Measurements from ENCODE around the gene PSKH1.
A peak's percentile ranks its signal among the peaks of the same experiment; 100 is the strongest.

The PSKH1 gene

DNA sequence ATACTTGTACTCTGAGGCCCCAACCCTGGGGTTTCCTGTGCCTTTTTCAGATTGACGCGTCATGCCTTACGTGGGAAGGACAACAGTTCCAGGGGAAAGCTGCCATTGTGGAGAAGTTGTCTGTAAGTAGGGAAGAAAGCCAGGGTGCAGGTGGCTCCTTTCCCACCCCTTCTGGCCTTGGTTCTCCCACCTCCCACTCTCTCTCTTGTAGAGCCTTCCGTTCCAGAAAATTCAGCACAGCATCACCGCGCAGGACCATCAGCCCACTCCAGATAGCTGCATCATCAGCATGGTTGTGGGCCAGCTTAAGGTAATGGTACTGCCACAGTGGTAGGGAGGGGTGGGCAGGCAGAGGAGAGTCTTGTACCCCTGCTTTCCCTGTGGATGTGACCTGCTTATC, 24.8 kb upstream of the PSKH1 start:
- no peak for DNase-seq

DNA sequence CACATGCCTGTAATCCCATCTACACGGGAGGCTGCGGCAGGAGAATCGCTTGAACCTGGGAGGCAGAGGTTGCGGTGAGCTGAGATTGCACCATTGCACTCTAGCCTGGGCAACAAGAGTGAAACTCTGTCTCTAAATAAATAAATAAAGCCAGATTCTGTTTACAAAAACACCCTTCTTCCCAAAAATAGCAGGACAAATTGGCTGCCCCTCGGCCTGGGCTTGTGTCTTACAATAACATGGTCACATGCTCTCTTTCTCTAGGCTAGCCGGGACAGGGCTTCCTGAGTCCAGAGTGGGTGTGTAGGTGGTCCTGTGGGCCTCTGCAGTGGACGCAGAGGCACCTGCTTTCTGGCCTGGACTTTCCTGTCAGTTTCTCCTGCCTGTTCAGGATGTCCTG, 23.4 kb upstream of the PSKH1 start:
- DNase-seq: no peak

DNA sequence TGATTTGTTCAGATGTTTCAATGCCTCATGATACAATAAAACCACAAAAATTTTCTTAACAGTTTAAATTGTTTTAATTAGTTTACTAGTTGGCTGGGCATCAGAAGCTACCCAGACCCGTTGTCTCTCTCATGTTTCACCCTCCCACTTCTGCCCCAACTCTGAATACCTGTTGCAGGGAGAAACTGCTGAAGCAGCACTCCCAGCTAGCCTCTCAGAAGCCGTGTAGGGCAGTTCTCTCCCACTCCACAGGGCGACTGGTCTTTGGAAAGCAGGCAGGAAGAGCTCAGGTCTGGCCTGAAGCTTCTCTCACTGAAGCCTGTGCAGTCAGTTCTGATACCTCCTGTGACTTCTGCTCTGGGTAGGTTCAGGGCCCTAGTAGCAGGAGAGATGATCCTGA, 21.8 kb upstream of the PSKH1 start:
- no peak for DNase-seq

DNA sequence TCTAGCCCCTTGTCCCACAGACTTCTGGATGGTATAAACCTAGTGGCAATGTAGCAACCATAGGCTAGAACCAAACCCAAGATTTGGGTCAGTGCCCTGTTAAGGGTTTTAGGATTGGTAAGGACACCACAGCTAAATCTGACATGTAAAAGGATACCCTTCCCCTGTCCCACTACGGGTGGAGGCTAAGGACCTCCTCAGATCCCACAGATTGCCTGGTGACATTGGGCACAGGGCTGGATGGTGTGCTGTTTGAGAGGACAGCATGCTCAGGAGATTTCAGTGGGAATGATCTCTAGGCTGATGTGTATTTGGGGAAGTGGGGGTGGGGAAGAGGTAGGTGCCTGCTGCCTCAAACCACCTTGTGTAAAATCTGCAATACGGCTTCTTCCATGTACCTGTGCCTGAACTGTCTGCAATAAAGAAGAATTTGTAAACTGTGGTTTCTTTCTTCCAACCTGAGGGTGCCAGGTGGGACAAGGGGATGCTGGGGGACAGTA, 20.9 kb upstream of the PSKH1 start:
- no peak for DNase-seq

DNA sequence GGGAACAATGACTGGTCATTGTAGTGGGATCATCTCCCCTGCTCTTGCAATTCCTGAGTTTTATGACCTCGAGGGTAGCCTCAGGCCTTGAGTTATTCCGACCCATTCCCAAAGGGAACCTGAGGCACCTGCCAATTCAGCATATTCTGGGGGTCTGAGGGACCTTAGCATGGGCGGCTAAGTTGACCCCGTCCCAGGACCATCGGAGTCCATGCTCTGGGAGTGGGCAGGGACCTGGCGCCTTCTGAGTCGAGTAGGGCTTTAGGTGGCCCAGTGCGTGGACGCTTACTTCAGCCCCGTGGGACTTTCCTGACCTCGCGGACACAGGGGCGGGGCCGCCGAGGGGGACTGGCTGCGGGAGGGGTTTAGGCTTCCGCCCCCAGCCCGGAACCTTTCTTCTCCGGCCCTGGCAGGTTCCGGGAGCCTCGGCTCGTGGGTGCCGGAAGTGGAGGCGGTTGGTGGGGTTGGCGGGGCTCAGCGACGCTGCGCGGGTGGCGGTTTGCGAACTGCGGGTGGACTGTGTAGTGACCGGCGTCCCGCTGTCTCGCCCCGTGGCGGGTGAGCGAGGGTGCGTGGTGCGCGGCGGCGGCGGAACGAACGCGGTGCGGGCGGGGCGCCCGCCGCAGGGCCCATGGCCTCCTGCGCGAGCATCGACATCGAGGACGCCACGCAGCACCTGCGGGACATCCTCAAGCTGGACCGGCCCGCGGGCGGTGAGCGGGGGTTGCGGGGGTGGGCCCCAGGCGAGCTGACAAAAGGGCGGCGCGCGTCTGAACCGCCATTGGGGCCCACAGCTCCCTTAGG, 20.2 kb upstream of the PSKH1 start, which contains the start of gene EDC4:
EDC4 (plus strand) TSS at position 422 of the 804 bp plus-strand sequence; CDS start at position 632, 210 bp downstream.
- peak; percentile 55 for DNase-seq

DNA sequence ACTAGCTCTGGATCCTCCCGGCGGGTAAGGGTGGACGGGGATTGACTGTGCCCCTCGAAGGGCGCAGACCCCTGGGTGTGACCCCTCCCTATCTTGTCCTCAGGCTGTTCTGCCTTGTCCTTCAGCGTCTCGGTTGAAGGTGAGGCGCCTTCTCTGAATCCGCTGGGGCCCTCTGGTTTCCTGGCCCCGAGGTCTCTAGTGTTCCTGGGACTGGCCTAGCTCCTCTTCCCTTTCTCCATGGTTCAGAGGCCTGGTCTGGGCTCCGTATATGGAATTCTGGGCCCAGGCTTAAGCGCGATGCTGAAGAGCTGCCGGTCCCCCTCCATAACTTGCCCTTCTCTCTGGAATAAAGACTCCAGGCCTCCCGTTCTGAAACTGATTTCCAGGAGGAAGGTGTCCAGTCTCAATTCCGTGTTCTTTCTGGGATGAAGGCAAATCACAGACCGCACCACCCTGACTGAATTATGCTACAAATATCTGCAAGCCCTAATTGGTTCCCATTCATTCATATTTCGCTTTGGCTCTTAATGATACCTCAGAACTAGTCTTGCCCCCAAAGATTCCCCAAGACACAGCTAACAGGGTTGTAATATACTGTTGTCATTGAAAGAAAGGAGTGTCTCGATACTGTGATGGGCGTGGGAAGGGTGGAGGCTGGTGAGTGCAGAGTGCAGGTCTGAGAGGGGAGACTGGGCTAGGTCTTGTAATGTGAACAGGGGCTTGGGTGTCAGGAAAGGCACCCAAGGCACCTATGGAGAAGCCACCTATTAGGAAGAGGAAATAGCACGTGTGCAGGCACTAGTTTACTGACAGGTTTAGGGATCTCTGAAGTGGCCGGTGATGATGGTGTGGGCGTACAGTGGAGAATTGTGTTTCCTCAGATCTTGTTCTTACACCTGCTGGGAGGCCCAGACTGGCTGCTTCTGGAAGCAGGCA, 19.4 kb upstream of the PSKH1 start:
- DNase-seq: no peak

DNA sequence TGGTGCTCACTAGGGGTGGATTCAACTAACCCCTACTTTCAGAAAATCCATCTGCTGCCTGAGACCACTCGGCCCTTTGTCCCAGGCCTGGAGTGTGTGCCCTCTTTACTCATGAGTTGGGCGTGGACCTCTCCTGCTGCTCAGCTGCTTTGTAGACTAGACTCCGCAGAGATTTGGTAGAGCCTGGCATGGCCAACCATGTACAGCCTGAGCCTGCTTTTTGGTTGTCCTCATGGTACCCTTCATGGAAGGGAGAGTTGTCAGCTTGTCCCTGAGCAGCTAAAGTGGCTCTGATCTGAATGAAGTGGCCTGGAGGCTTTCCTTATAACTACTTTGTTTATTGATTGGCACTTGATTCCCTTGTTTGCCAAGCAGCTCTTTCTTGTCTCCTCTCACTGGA, 18.7 kb upstream of the PSKH1 start:
- DNase-seq: no peak

DNA sequence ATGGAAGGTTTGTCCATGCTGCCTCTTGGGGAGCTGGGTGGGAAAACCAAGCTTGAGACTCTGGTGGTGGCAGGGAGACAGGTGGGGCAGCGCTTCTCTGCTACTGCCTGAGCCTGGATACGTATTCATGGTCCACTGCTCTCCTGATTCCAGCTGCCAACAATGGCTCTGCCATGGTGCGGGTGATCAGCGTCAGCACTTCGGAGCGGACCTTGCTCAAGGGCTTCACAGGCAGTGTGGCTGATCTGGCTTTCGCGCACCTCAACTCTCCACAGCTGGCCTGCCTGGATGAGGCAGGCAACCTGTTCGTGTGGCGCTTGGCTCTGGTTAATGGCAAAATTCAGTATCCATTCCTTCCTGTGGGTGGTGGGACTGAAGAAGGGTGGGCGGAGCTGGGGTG, 16.0 kb upstream of the PSKH1 start:
- DNase-seq: no peak

DNA sequence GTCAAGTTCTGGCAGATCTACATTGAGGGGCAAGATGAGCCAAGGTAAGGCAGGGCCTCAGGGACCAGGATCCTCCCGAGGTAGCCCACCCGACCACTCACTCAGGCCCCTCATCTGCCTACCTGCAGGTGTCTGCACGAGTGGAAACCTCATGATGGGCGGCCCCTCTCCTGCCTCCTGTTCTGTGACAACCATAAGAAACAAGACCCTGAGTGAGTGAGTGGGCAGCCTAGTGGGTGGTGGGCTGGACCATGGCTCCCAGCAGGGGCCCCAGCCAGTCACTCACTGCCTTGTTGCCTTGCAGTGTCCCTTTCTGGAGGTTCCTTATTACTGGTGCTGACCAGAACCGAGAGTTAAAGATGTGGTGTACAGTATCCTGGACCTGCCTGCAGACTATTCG, 14.8 kb upstream of the PSKH1 start:
- DNase-seq: no peak

DNA sequence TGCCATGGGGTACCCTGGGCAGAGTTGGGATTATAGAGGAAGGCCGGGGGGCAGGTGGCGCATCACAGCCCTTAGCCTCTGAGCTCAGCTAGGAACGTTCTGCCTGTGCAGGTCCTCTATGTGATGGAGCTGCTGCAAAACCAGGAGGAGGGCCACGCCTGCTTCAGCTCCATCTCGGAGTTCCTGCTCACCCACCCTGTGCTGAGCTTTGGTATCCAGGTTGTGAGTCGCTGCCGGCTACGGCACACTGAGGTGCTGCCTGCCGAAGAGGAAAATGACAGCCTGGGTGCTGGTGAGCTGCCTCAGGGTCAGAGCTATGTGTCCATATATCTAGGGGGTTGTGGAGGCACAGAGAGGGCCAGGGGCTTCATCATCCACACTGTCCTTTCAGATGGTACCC, 14.2 kb upstream of the PSKH1 start:
- no peak for DNase-seq

DNA sequence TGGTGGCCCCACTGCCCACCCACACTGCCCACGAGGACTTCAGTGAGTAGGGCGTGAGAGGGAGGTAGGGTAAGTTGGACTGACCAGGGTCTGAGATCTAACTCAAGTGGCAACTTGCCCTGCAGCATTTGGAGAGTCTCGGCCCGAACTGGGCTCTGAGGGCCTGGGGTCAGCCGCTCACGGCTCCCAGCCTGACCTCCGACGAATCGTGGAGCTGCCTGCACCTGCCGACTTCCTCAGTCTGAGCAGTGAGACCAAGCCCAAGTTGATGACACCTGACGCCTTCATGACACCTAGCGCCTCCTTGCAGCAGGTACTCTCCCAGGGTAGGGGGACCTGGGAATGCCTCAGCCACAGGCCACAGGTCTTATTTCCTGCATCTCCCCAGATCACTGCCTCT, 13.6 kb upstream of the PSKH1 start:
- no peak for DNase-seq

DNA sequence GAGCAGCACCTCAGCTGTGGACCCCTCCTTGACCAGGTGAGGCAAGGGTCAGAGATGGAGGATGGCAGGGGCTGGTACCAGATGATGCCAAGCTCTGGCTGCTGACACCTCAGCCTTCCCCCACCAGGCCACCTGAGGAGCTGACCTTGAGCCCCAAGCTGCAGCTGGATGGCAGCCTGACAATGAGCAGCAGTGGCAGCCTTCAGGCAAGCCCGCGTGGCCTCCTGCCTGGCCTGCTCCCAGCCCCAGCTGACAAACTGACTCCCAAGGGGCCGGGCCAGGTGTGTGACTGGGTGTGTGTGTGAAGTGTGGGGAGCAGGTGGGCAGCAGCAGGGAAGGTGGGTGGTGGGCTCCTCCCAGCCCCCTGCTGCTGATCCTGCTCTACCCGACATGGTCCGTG, 13.1 kb upstream of the PSKH1 start:
- DNase-seq: no peak

DNA sequence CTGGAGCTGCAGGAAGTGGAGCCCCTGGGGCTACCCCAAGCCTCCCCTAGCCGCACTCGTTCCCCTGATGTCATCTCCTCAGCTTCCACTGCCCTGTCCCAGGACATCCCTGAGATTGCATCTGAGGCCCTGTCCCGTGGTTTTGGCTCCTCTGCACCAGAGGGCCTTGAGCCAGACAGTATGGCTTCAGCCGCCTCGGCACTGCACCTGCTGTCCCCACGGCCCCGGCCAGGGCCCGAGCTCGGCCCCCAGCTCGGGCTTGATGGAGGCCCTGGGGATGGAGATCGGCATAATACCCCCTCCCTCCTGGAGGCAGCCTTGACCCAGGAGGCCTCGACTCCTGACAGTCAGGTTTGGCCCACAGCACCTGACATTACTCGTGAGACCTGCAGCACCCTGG, 12.5 kb upstream of the PSKH1 start:
- no peak for DNase-seq

DNA sequence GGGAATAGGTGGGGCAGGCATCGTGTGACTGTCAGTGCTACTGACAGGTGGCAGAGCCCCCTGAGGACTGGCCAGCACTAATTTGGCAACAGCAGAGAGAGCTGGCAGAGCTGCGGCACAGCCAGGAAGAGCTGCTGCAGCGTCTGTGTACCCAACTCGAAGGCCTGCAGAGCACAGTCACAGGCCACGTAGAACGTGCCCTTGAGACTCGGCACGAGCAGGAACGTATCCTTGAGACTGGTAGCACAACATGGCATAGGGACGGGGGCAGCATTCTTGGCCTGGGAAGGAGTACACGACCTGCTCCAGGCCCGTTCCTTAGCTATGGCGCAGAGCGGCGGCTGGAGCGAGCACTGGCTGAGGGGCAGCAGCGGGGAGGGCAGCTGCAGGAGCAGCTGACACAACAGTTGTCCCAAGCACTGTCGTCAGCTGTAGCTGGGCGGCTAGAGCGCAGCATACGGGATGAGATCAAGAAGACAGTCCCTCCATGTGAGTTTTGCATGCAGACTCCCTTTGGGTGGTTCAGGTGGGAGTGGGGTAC, 11.4 kb upstream of the PSKH1 start:
- DNase-seq: no peak

DNA sequence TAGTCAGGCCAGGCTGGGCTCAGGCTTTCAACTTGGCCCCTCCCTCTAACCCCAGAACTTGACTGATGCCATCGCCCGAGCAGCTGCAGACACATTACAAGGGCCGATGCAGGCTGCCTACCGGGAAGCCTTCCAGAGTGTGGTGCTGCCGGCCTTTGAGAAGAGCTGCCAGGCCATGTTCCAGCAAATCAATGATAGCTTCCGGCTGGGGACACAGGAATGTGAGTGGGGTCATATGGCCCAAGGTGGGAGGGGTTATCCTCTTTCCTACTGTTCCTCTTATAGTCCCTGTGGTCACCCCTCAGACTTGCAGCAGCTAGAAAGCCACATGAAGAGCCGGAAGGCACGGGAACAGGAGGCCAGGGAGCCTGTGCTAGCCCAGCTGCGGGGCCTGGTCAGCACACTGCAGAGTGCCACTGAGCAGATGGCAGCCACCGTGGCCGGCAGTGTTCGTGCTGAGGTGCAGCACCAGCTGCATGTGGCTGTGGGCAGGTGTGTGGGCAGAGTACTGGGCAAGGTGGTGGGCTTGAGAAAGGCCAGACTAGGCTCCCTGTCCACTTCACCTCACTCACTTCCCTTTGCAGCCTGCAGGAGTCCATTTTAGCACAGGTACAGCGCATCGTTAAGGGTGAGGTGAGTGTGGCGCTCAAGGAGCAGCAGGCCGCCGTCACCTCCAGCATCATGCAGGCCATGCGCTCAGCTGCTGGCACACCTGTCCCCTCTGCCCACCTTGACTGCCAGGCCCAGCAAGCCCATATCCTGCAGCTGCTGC, 10.5 kb upstream of the PSKH1 start:
- no peak for DNase-seq

DNA sequence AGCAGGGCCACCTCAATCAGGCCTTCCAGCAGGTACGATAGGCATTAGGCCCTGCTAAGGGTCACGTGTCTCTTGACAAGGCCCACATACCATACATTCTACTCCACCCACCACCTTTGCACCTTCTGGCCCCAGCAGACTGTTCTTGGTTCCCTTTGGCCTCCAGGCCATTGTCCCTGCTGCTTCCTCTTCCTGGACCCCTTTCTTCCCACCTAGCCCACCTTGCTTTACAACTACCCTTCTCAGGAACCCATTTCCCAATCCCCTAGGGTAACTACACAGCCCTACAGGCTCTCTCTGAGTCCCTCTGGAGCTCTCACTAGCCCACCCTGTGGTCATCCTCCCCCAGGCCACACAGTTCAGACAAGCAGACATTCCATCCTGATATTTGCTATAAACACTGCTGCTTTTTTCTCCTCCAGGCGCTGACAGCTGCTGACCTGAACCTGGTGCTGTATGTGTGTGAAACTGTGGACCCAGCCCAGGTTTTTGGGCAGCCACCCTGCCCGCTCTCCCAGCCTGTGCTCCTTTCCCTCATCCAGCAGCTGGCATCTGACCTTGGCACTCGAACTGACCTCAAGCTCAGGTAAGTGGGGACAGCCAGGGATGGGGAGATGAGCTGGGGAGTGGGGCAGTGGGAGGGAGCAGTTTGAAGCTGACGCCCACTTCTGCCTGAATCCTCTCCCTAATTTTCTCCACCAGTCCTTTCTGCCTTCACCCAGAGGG, 9.7 kb upstream of the PSKH1 start:
- DNase-seq: no peak

DNA sequence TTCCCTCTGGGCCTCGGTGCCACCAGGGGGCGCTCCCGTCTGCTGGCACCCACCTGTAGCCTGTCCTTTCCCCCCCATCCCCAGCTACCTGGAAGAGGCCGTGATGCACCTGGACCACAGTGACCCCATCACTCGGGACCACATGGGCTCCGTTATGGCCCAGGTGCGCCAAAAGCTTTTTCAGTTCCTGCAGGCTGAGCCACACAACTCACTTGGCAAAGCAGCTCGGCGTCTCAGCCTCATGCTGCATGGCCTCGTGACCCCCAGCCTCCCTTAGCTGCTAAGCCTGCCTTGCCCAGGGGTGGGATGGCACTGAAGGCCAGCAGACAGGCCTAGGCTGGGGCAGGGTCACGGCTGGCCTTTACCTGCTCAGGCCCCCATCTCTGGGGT, 9.2 kb upstream of the PSKH1 start:
- no peak for DNase-seq

DNA sequence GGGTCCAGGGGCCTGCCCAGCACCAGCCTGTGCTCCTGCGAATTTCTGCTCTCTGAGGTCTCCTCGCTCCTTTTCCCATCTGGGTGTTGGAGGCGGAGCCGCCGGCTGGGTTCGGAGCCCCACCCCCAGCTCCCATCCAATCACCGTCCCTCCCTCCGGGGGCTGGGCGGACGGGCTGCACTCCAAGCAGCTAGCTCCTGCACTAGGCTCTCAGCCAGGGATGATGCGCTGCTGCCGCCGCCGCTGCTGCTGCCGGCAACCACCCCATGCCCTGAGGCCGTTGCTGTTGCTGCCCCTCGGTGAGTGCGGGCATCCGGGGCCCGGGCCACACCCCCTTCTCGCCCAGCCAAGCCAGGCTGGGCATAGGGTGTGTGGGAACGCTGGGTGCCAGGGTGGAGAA, 8.4 kb upstream of the PSKH1 start, which contains the start of gene NRN1L:
NRN1L (plus strand) TSS at position 202 of the 400 bp plus-strand sequence; CDS start at position 221, 19 bp downstream.
- no peak for DNase-seq

DNA sequence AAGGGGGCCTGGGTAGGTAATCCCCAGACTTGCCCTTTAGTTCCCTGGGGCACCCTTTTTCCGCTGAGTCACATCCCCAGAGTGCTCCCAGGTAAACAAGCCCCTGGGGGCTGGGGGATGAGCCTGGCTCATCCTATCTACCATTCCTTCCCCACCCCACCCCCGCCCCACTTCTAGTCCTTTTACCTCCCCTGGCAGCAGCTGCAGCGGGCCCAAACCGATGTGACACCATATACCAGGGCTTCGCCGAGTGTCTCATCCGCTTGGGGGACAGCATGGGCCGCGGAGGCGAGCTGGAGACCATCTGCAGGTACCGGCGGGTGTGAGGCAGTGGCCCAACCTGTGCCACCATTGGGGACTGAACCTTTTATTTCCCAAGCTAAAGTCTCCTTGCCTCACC, 7.5 kb upstream of the PSKH1 start:
- DNase-seq: no peak

DNA sequence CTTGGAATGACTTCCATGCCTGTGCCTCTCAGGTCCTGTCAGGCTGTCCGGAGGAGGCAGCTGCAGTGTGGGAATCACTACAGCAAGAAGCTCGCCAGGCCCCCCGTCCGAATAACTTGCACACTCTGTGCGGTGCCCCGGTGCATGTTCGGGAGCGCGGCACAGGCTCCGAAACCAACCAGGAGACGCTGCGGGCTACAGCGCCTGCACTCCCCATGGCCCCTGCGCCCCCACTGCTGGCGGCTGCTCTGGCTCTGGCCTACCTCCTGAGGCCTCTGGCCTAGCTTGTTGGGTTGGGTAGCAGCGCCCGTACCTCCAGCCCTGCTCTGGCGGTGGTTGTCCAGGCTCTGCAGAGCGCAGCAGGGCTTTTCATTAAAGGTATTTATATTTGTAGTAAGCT, 7.1 kb upstream of the PSKH1 start:
- no peak for DNase-seq

DNA sequence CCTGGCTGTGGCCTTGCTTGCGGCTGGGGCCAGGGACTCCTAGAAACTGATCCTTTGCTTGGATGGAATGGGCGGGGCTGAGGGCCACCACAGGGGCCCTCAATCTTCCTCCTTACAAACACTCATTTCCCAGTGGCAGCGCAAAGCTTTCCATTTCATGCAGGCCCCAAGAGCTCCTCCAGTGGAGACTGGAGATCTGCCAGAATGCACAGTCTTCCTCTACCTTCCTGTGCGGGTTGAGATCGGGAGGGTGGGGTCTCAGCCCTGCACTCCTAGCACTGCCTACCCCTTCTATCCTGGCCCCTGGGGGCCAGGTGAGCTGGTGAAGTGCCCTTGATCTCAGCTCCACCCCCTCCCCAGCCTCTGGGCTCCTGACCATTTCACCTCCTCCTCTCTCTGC, 6.7 kb upstream of the PSKH1 start:
- DNase-seq: no peak

DNA sequence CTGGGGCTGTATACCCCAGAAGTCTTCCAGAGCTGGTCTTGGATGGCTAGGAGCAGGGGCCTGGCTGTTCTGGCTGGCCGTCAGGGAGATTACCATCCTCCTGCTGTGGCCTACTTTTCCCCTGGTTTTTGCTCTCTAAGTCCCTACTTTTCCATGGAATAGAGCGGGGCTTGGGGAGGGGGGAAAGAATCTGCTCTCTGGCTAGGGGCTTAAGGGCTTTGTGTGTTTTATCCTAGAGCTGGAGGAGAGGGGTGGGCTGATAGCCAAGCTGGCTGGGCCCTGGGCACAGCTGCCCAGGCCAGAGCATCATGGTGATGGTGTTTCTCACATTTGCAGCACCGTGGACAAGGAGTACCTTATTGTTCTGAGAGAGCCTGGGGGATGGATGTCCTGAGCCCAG, 4.7 kb upstream of the PSKH1 start:
- no peak for DNase-seq

Measured in GOT3 (cell line).